Peyer's patch (tissue), 4 donors: Measurements from ENCODE around the gene RAB40B. TPM values are rescaled to one million over a fixed set of nuclear protein-coding genes. Genes with fewer than 3 reads are reported as not detected.
A peak's percentile ranks its signal among the peaks of the same experiment; 100 is the strongest.

Source experiments
- DNase-seq, 3 donors: peaks; one replicate each; pipeline ENCODE4 v3.0.0-alpha.2; 2017 to 2019
- H3K27ac ChIP-seq, 4 donors: fragments of 200-600 bp; sonication (generic); one replicate each; pipeline ENCODE4 v1.5.1; 2016 to 2019
- H3K27me3 ChIP-seq, 2 donors: fragments of 200-600 bp; sonication (generic); one replicate each; pipeline ENCODE4 v1.5.1; 2019
- H3K36me3 ChIP-seq, 3 donors: fragments of 200-600 bp; sonication (generic); one replicate each; pipeline ENCODE4 v1.5.1; 2016 to 2019
- H3K4me1 ChIP-seq, 4 donors: fragments of 200-600 bp; sonication (generic); one replicate each; pipeline ENCODE4 v1.5.1; 2016 to 2019
- H3K4me3 ChIP-seq, 4 donors: fragments of 200-600 bp; sonication (generic); 1 replicate in 3 of 4; 2 replicates in 1 of 4; pipeline ENCODE4 v1.5.1; 2016 to 2019; ENCODE audit warnings: mild to moderate bottlenecking in 1 of 4
- H3K9me3 ChIP-seq, 4 donors: fragments of 200-600 bp; sonication (generic); one replicate each; pipeline ENCODE4 v1.5.1; 2016 to 2019; ENCODE audit warnings: mild to moderate bottlenecking in 1 of 4
- CTCF ChIP-seq, 6 experiments: fragments of 450-650 bp in 4 of 6; fragments of 200-600 bp in 2 of 6; sonication (generic) in 1 of 6; IDR thresholded peaks; one replicate each; pipeline ENCODE4 v1.5.1; 2017 to 2019; ENCODE audit warnings: antibody characterized with exemption in 6 of 6, mild to moderate bottlenecking in 3 of 6, moderate library complexity in 1 of 6
- POLR2A ChIP-seq, 2 donors: fragments of 450-650 bp; IDR thresholded peaks; one replicate each; pipeline ENCODE4 v1.5.1; 2017; ENCODE audit warnings: antibody characterized with exemption in 2 of 2, mild to moderate bottlenecking in 2 of 2, moderate library complexity in 2 of 2
- total RNA-seq, 4 donors: library from RNA; depleted of rRNA; stranded (reverse); fragments of >200 nt; gene quantifications; one replicate each; pipeline ENCODE4 v1.1.0, GENCODE V29; 2016

Gene RAB40B
- total RNA-seq, 4 donors from 2014 or later, result 13.3 to 63.5 (median 29.1) TPM

GRCh38 chr17:82703036-82703745 is 4.7 kb upstream of the RAB40B start:
- TF ChIP-seq POLR2A (IDR thresholded peaks at IDR 0.05) (no peak), CTCF (IDR thresholded peaks at IDR 0.05) (no peak)
- H3K4me1 ChIP-seq, result peaks cover 0 to 23% (median 8%) of the 10 kb centered on the region in 4 donors
- peak overlapping the region in 2 of 4 donors; percentile 26 to 41 for H3K4me3 ChIP-seq
- no peak for DNase-seq
- H3K36me3 ChIP-seq, result no peaks in the 10 kb centered on the region
- peak overlapping the region in 3 of 4 donors; percentile 57 to 92 (median 75) for H3K27ac ChIP-seq
- H3K9me3 ChIP-seq, result no peaks in the 10 kb centered on the region
- no peaks in the 10 kb centered on the region for H3K27me3 ChIP-seq

DNA sequence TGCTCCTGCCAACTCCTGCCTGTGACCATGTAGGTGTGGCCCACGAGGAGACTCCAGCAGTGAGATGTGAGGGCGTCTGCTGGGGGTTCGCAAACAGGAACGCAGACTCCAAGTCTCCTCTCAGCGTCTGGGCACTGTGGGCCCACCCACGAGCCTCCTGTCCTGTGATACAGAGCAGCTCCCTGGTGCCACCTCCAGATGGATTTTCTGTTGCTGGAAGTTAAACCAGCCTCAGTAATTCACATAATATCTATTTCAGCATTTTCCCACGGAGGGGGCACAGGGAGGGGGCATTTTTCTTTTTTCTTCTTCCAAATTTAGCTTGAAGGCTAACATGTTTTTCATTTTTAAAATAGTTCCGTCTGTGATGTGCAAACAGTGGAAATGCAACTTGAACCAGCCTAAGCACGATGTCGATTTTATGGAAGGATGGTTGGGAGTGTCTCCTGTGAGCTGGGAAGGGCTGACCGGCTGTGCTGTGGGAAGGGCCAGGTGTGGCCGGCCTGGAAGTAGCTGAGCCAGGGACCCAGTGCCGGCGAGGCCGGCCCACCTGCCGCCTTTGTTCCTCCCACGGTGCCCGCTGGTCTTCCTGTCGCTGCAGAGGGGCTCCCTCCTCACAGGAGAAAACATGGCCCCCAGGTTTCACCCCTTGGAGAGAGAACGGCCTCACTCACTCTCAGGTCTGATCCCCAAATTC is 3.9 kb upstream of the RAB40B start:
- no peaks in the 10 kb centered on the region for H3K36me3 ChIP-seq
- peak in 2 of 3 donors; percentile 67 to 73 for DNase-seq
- peaks cover 0 to 26% (median 11%) of the 10 kb centered on the region in 4 donors for H3K4me1 ChIP-seq
- no peaks in the 10 kb centered on the region for H3K9me3 ChIP-seq
- H3K27me3 ChIP-seq, result no peaks in the 10 kb centered on the region
- TF ChIP-seq POLR2A (IDR thresholded peaks at IDR 0.05) (peak in 1 of 2 donors; percentile 16), CTCF (IDR thresholded peaks at IDR 0.05) (no peak)
- H3K27ac ChIP-seq, result peak overlapping the region in 3 of 4 donors; percentile 57 to 92 (median 75)
- H3K4me3 ChIP-seq, result peak overlapping the region in 2 of 4 donors; percentile 26 to 41

GRCh38 chr17:82699551-82699950 is 1.1 kb upstream of the RAB40B start:
- Histone ChIP-seq H3K4me1 (peaks cover 0 to 27% (median 13%) of the 10 kb centered on the region in 4 donors), H3K27me3 (no peaks in the 10 kb centered on the region), H3K36me3 (no peaks in the 10 kb centered on the region), H3K27ac (no peak overlapping the region), H3K9me3 (peaks cover 0 to 4% (median 2%) of the 10 kb centered on the region in 4 donors), H3K4me3 (peak overlapping the region in 1 of 4 donors; percentile 96)
- DNase-seq, result no peak
- no peak for TF ChIP-seq CTCF (IDR thresholded peaks at IDR 0.05)
- no peak for TF ChIP-seq POLR2A (IDR thresholded peaks at IDR 0.05)

DNA sequence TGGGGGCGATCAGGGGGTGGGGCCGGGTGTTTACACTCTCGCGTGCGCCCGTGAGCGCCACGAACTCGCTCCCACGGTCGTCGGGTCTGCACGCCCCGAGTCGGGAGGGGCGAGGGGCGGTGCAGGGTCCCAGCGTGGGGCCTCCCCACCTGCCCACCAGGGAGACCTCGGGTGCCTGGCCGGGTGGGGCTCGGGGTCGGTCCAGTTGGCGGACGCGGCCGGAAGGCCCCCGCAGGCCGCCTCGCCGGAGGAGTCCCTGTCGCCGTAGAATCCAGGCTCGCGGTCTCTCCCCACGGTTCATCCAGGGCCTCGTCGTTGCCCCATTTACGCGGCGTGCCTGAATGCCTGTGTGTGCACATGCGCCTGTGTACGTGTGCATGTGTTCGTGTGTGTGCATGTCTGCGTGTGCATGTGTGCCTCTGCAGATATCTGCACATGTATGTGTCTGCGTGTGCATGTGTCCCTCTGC is 510 bp upstream of the RAB40B start:
- H3K27me3 ChIP-seq, result no peaks in the 10 kb centered on the region
- H3K9me3 ChIP-seq, result peaks cover 0 to 9% (median 2%) of the 10 kb centered on the region in 4 donors
- H3K4me1 ChIP-seq, result peaks cover 0 to 27% (median 13%) of the 10 kb centered on the region in 4 donors
- no peaks in the 10 kb centered on the region for H3K36me3 ChIP-seq
- TF ChIP-seq POLR2A (IDR thresholded peaks at IDR 0.05) (peak in 1 of 2 donors; percentile 11), CTCF (IDR thresholded peaks at IDR 0.05) (peak in 1 of 6 experiments; percentile 4)
- peak overlapping the region; percentile 82 to 99 (median 92) for H3K4me3 ChIP-seq
- DNase-seq, result no peak
- peak overlapping the region; percentile 54 to 73 (median 64) for H3K27ac ChIP-seq

DNA sequence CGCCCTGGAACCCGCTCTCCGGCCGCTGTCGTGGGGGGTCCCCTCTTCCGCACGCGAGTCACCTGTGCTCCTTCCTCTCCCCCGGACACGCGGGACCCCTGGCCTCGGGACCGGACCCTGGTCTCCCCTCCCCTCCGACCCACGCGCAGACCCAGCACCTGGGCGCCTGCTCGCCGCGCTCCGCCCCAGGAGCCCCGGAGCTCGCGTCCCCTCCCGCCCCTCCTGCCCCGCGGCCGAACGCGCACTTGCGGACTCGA is 762 bp downstream of the RAB40B start:
- Histone ChIP-seq H3K9me3 (peaks cover 0 to 9% (median 2%) of the 10 kb centered on the region in 4 donors), H3K4me1 (peaks cover 0 to 20% (median 11%) of the 10 kb centered on the region in 4 donors), H3K27ac (peak overlapping the region in 1 of 4 donors; percentile 74), H3K36me3 (no peaks in the 10 kb centered on the region), H3K4me3 (peak overlapping the region; percentile 82 to 99 (median 92)), H3K27me3 (no peaks in the 10 kb centered on the region)
- TF ChIP-seq CTCF (IDR thresholded peaks at IDR 0.05) (no peak), POLR2A (IDR thresholded peaks at IDR 0.05) (no peak)
- no peak for DNase-seq
